GM12878 (cell line): ENCODE results near the gene BLOC1S3. TPM values are rescaled to one million over a fixed set of nuclear protein-coding genes. Genes with fewer than 3 reads are reported as not detected.

ENCODE experiments used
- ATAC-seq: fragments of 200-7000 bp; cut with Tn5 transposase; 3 replicates; pipeline ENCODE4 v1.9.1; 2020; ENCODE audit warnings: mild to moderate bottlenecking, moderate library complexity
- BruUV-seq: library from RNA; stranded (reverse); fragments of 400-500 nt; replicated peaks from 2 replicates; lab custom pipeline; 2021; lab: Mats Ljungman, UMichigan
- CTCF ChIA-PET: fragments of 300-600 bp; sonication (Branson Sonifier 250); formaldehyde crosslinking; extraction: SDS; loops from one replicate; lab custom pipeline; 2021; ENCODE audit warnings: inconsistent platforms; lab: Yijun Ruan, JAX
- POLR2A ChIA-PET: fragments of 350-600 bp; formaldehyde crosslinking; extraction: SDS; loops from one replicate; lab custom pipeline; 2021; ENCODE audit warnings: inconsistent platforms; lab: Charles Lee
- RAD21 ChIA-PET: fragments of 300-600 bp; sonication (Branson Sonifier 250); formaldehyde crosslinking; loops from one replicate; lab custom pipeline; 2023; ENCODE audit warnings: antibody characterized with exemption; ENCODE audit not compliant: unreplicated experiment; lab: Charles Lee
- SMC1A ChIA-PET: fragments of 300-600 bp; sonication (Branson Sonifier 250); formaldehyde crosslinking; loops from one replicate; lab custom pipeline; 2023; ENCODE audit not compliant: unreplicated experiment, uncharacterized antibody; lab: Charles Lee
- DNase-seq: peaks from one replicate; pipeline ENCODE4 v3.0.0-alpha.2; 2011; ENCODE audit warnings: low read depth, low spot score
- FAIRE-seq: peaks from 3 replicates; lab custom pipeline; 2011; peaks lifted over from hg19 to GRCh38; lab: Jason Lieb, UNC
- H2AFZ ChIP-seq: 2 replicates; pipeline ENCODE4 v1.6.0; 2011; ENCODE audit warnings: low read depth, low read length, control low read depth; ENCODE audit not compliant: control insufficient read depth
- H3K27ac ChIP-seq: 2 replicates; pipeline ENCODE4 v1.5.1; 2011; ENCODE audit warnings: control low read depth; ENCODE audit not compliant: control insufficient read depth, insufficient read depth
- H3K27me3 ChIP-seq, 2 experiments: replicated peaks in 1 of 2; 2 replicates each; pipeline versions ENCODE4 v1.6.0 to v1.6.1; 2011; ENCODE audit warnings: low read length in 1 of 2; ENCODE audit not compliant: control insufficient read depth in 2 of 2, insufficient read depth in 2 of 2
- H3K36me3 ChIP-seq, 2 experiments: 2 replicates each; pipeline ENCODE4 v1.5.1; 2011; ENCODE audit warnings: low read length in 1 of 2; ENCODE audit not compliant: control insufficient read depth in 2 of 2, insufficient read depth in 2 of 2
- H3K4me1 ChIP-seq: 2 replicates; pipeline ENCODE4 v1.6.1; 2011; ENCODE audit warnings: mild to moderate bottlenecking, low read length, moderate library complexity, mixed read lengths; ENCODE audit not compliant: control insufficient read depth, insufficient read depth
- H3K4me2 ChIP-seq: 2 replicates; pipeline ENCODE4 v1.6.0; 2011; ENCODE audit warnings: control low read depth; ENCODE audit not compliant: control insufficient read depth, insufficient read depth
- H3K4me3 ChIP-seq: fragments of 200-600 bp; sonication (generic); 2 replicates; pipeline ENCODE4 v1.5.1; 2016
- H3K79me2 ChIP-seq: 2 replicates; pipeline ENCODE4 v1.6.0; 2011; ENCODE audit warnings: low read length; ENCODE audit not compliant: control insufficient read depth, insufficient read depth
- H3K9ac ChIP-seq: 2 replicates; pipeline ENCODE4 v1.8.0; 2011; ENCODE audit warnings: low read length, control low read depth, mixed read lengths; ENCODE audit not compliant: control insufficient read depth, insufficient read depth
- H3K9me3 ChIP-seq: replicated peaks from 3 replicates; pipeline ENCODE4 v1.5.1; 2011; ENCODE audit warnings: mild to moderate bottlenecking, low read length; ENCODE audit not compliant: control insufficient read depth, insufficient read depth
- H4K20me1 ChIP-seq: 2 replicates; pipeline ENCODE4 v1.6.0; 2011; ENCODE audit not compliant: control insufficient read depth, insufficient read depth
- ESRRA ChIP-seq: IDR thresholded peaks from 2 replicates; pipeline ENCODE4 v1.6.1; 2012; ENCODE audit warnings: mild to moderate bottlenecking, low read length, improper control_type of control experiment
- IKZF1 ChIP-seq: fragments of 450-650 bp; conservative IDR thresholded peaks from 2 replicates; pipeline ENCODE4 v1.6.1; 2017; ENCODE audit warnings: antibody characterized with exemption, mild to moderate bottlenecking
- MTA2 ChIP-seq: fragments of 450-650 bp; IDR thresholded peaks from 2 replicates; pipeline ENCODE4 v1.6.1; 2016; ENCODE audit warnings: low read depth, mild to moderate bottlenecking, moderate library complexity
- NR2F1 ChIP-seq: fragments of 450-650 bp; conservative IDR thresholded peaks from 2 replicates; pipeline ENCODE4 v1.6.1; 2017; ENCODE audit warnings: mild to moderate bottlenecking
- POLR2AphosphoS5 ChIP-seq: IDR thresholded peaks from 2 replicates; pipeline ENCODE4 v1.6.1; 2011; ENCODE audit warnings: mild to moderate bottlenecking, low read length, inconsistent platforms
- RELA ChIP-seq: fragments of 450-650 bp; IDR thresholded peaks from 2 replicates; pipeline ENCODE4 v1.8.0; 2014; ENCODE audit warnings: borderline replicate concordance; ENCODE audit not compliant: partially characterized antibody
- RELB ChIP-seq: fragments of 450-650 bp; IDR thresholded peaks from 2 replicates; pipeline ENCODE4 v1.6.1; 2017; ENCODE audit warnings: low read depth, mild to moderate bottlenecking, moderate library complexity
- STAT1 ChIP-seq: fragments of 450-650 bp; conservative IDR thresholded peaks from 2 replicates; pipeline ENCODE4 v1.6.1; 2014; ENCODE audit warnings: antibody characterized with exemption, mild to moderate bottlenecking
- TARDBP ChIP-seq: IDR thresholded peaks from 2 replicates; pipeline ENCODE4 v1.6.1; 2016; ENCODE audit warnings: borderline replicate concordance
- ZNF217 ChIP-seq: fragments of 450-650 bp; IDR thresholded peaks from 2 replicates; pipeline ENCODE4 v1.6.1; 2017; ENCODE audit warnings: antibody characterized with exemption, mild to moderate bottlenecking
- ZNF384 ChIP-seq: IDR thresholded peaks from 2 replicates; pipeline ENCODE4 v1.6.1; 2012; ENCODE audit warnings: low read depth, mild to moderate bottlenecking, low read length, improper control_type of control experiment, borderline replicate concordance
- WGBS: methylation state at CpG from one replicate; pipeline ENCODE4 v1.1.6; 2016; ENCODE audit warnings: low lambda C conversion rate; ENCODE audit not compliant: insufficient replicate concordance, insufficient coverage; ENCODE audit errors: missing lambda C conversion rate; 5-methylcytosine and 5-hydroxymethylcytosine counted together
- in situ Hi-C: fragments of 300-500 bp; cut with MboI; formaldehyde crosslinking; loops from 9 replicates; pipeline ENCODE4 v1.14.3; 2018; ENCODE audit warnings: mixed read lengths
- intact Hi-C: fragments of 100-400 bp; cut with micrococcal nuclease; formaldehyde crosslinking; loops from one replicate; pipeline ENCODE4 v1.14.2; 2022; ENCODE audit not compliant: unreplicated experiment
- polyA plus RNA-seq, 11 experiments: library from polyadenylated mRNA; depleted of rRNA in 4 of 11; unstranded in 6 of 11; stranded (reverse) in 5 of 11; fragments of >200 nt; fragmentation: Nextera tagmentation in 4 of 11; fragmentation: Illumina TruSeq in 1 of 11; extraction: Ambion mirVana in 4 of 11; extraction: Trizol in 1 of 11; gene quantifications; 1 replicate in 1 of 11; 2 replicates in 10 of 11; pipeline versions ENCODE4 v1.2.1 to v1.2.3, GENCODE V29; 2011 to 2016; ENCODE audit warnings: inconsistent platforms in 2 of 11, missing spikeins in 2 of 11, low read depth in 1 of 11
- total RNA-seq, 4 experiments: library from RNA; depleted of rRNA in 3 of 4; stranded (reverse); fragments of >200 nt in 3 of 4; fragmentation: Illumina TruSeq in 1 of 4; extraction: Trizol in 1 of 4; gene quantifications; 2 replicates each; pipeline versions ENCODE4 v1.2.1 to v1.2.3, GENCODE V29; 2013 to 2021
- TF ChIP-seq, protein P1 (sequence below): fragments of 450-650 bp; IDR thresholded peaks from 2 replicates; pipeline ENCODE4 v1.6.1; 2018; ENCODE audit warnings: mild to moderate bottlenecking, low read depth, moderate library complexity; ENCODE audit not compliant: partially characterized antibody
- TF ChIP-seq, protein P2 (sequence below): IDR thresholded peaks from 2 replicates; pipeline ENCODE4 v1.6.1; 2012; ENCODE audit warnings: mild to moderate bottlenecking, low read depth, low read length
- TF ChIP-seq, protein P3 (sequence below): IDR thresholded peaks from 2 replicates; pipeline ENCODE4 v1.6.1; 2011; ENCODE audit warnings: borderline replicate concordance, low read depth, mild to moderate bottlenecking, moderate library complexity, low read length; ENCODE audit not compliant: insufficient read depth, poor library complexity, severe bottlenecking

Gene BLOC1S3
- total and polyA plus RNA-seq, 10 of the 15 experiments (the other 5 are each of a cell fraction or from before 2014, with no cell fraction given), result 3.6 to 18.3 (median 10.4) TPM

GRCh38 chr19:45151320-45151719 is 27.3 kb upstream of the BLOC1S3 start:
- RAD21 ChIA-PET, result interaction anchor here (1.2 kb wide), 1 partner anchor 162 kb away, joined by 3 read pairs; no protein-coding TSS in a partner anchor
- Histone ChIP-seq H3K9ac (no peak overlapping the region), H3K36me3 (peaks cover 0 to 4% of the 10 kb centered on the region in 2 experiments; a peak in 2 of 4 replicates), H2AFZ (no peak overlapping the region), H3K27ac (no peak overlapping the region), H3K27me3 (peaks cover 5 to 9% of the 10 kb centered on the region in 2 experiments; a peak in 3 of 4 replicates), H3K4me2 (no peak overlapping the region), H3K79me2 (no peaks in the 10 kb centered on the region), H3K4me3 (no peak overlapping the region), H3K4me1 (peaks cover 14% of the 10 kb centered on the region), H3K9me3 (no peaks in the 10 kb centered on the region; the same call in 2 of the 3 replicates), H4K20me1 (no peaks in the 10 kb centered on the region)
- TF ChIP-seq, protein P1, sequence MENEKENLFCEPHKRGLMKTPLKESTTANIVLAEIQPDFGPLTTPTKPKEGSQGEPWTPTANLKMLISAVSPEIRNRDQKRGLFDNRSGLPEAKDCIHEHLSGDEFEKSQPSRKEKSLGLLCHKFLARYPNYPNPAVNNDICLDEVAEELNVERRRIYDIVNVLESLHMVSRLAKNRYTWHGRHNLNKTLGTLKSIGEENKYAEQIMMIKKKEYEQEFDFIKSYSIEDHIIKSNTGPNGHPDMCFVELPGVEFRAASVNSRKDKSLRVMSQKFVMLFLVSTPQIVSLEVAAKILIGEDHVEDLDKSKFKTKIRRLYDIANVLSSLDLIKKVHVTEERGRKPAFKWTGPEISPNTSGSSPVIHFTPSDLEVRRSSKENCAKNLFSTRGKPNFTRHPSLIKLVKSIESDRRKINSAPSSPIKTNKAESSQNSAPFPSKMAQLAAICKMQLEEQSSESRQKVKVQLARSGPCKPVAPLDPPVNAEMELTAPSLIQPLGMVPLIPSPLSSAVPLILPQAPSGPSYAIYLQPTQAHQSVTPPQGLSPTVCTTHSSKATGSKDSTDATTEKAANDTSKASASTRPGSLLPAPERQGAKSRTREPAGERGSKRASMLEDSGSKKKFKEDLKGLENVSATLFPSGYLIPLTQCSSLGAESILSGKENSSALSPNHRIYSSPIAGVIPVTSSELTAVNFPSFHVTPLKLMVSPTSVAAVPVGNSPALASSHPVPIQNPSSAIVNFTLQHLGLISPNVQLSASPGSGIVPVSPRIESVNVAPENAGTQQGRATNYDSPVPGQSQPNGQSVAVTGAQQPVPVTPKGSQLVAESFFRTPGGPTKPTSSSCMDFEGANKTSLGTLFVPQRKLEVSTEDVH, result no peak
- TF ChIP-seq TARDBP (no peak), IKZF1 (no peak), RELB (no peak), ZNF217 (no peak), RELA (no peak), NR2F1 (0 out of 2 replicates have a peak, but pooled peaks have one; percentile 9), POLR2AphosphoS5 (no peak), ESRRA (no peak), MTA2 (no peak), ZNF384 (no peak), STAT1 (no peak)
- TF ChIP-seq, protein P2, sequence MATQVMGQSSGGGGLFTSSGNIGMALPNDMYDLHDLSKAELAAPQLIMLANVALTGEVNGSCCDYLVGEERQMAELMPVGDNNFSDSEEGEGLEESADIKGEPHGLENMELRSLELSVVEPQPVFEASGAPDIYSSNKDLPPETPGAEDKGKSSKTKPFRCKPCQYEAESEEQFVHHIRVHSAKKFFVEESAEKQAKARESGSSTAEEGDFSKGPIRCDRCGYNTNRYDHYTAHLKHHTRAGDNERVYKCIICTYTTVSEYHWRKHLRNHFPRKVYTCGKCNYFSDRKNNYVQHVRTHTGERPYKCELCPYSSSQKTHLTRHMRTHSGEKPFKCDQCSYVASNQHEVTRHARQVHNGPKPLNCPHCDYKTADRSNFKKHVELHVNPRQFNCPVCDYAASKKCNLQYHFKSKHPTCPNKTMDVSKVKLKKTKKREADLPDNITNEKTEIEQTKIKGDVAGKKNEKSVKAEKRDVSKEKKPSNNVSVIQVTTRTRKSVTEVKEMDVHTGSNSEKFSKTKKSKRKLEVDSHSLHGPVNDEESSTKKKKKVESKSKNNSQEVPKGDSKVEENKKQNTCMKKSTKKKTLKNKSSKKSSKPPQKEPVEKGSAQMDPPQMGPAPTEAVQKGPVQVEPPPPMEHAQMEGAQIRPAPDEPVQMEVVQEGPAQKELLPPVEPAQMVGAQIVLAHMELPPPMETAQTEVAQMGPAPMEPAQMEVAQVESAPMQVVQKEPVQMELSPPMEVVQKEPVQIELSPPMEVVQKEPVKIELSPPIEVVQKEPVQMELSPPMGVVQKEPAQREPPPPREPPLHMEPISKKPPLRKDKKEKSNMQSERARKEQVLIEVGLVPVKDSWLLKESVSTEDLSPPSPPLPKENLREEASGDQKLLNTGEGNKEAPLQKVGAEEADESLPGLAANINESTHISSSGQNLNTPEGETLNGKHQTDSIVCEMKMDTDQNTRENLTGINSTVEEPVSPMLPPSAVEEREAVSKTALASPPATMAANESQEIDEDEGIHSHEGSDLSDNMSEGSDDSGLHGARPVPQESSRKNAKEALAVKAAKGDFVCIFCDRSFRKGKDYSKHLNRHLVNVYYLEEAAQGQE, result no peak
- TF ChIP-seq, protein P3, sequence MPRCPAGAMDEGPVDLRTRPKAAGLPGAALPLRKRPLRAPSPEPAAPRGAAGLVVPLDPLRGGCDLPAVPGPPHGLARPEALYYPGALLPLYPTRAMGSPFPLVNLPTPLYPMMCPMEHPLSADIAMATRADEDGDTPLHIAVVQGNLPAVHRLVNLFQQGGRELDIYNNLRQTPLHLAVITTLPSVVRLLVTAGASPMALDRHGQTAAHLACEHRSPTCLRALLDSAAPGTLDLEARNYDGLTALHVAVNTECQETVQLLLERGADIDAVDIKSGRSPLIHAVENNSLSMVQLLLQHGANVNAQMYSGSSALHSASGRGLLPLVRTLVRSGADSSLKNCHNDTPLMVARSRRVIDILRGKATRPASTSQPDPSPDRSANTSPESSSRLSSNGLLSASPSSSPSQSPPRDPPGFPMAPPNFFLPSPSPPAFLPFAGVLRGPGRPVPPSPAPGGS, result peak; percentile 25
- DNase-seq (no peak), ATAC-seq (no peak), FAIRE-seq (no peak)
- CTCF ChIA-PET, result no interaction called here
- 92% methylated on average over 7 of the region's 7 CpGs for WGBS
- POLR2A ChIA-PET, result no interaction called here
- intact Hi-C loops (no loop called here), in situ Hi-C loops (no loop called here)
- BruUV-seq, result no TSS peak
- SMC1A ChIA-PET, result no interaction called here
